ENCODE measurements around the gene VRK3.

The VRK3 gene

DNA sequence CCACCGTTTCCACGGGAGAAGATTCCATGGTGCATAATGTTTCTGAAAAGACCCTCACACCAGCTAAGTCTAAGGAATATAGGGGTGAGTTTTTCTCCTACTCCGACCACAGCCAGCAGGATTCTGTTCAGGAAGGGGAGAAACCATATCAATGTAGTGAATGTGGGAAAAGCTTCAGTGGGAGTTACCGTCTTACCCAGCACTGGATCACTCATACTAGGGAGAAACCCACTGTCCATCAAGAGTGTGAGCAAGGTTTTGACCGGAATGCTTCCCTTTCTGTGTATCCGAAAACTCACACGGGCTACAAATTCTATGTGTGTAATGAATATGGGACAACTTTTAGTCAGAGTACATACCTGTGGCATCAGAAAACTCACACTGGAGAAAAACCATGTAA is 19.8 kb upstream of the VRK3 start:
- TF ChIP-seq, protein P1, sequence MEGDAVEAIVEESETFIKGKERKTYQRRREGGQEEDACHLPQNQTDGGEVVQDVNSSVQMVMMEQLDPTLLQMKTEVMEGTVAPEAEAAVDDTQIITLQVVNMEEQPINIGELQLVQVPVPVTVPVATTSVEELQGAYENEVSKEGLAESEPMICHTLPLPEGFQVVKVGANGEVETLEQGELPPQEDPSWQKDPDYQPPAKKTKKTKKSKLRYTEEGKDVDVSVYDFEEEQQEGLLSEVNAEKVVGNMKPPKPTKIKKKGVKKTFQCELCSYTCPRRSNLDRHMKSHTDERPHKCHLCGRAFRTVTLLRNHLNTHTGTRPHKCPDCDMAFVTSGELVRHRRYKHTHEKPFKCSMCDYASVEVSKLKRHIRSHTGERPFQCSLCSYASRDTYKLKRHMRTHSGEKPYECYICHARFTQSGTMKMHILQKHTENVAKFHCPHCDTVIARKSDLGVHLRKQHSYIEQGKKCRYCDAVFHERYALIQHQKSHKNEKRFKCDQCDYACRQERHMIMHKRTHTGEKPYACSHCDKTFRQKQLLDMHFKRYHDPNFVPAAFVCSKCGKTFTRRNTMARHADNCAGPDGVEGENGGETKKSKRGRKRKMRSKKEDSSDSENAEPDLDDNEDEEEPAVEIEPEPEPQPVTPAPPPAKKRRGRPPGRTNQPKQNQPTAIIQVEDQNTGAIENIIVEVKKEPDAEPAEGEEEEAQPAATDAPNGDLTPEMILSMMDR (IDR thresholded peaks at IDR 0.05) = no peak
- no peak for DNase-seq (ENCODE audit: low spot score)
- H3K27ac ChIP-seq = no peak overlapping the region
- H3K4me3 ChIP-seq = no peak overlapping the region

DNA sequence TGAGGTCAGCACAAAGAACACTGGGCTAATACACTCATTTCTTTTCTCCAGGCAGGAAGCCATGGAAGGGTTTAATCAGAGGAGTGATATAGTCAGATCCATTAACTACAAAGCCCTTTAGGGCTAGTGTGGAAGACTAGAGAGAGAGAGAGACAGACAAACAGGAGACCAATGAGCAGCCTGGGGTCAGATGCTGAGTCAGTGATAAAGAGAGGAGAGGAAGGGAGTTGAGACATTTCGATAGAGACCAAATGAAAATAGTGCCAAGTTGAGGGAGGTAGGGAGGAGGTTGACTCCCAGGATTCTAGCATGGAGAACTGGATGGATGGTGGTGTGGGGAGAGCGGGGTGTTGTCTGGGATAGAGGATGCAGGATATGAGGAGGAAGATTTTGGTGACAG is 18.8 kb upstream of the VRK3 start:
- DNase-seq (ENCODE audit: low spot score) = no peak
- TF ChIP-seq, protein P1 (IDR thresholded peaks at IDR 0.05) = no peak
- Histone ChIP-seq H3K27ac (no peak overlapping the region), H3K4me3 (no peak overlapping the region)

DNA sequence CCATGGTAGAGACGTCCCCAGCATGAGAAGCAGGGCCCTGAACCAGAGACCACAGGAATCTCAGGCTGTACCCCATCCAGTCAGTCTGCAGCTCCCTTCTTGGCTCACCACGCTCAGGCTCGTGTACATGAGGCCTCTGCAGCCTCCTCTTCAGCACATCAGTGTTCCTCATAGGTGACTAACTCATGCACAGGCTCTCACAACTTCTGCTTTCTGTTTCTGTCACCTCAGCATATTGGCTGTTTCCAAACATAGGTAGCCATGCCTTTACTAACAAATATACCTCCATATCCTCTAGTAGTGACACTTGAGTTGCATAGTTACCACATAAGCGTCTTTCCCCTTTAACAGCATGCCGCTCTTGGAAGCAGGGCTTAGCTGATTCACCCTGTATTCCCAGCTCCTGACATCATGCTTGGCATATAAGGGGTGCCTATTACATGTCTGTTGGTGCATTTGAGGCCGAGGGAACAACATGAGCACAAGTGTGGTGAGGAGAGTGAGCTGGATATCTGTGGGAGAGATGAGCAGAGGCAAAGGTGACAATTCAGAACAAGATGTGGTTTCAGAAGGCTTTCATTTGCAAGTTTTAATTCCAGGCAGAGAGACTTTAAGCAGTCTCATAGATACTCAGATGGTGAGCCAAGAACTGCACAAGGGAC is 17.3 kb upstream of the VRK3 start:
- H3K27ac ChIP-seq = no peak overlapping the region
- TF ChIP-seq, protein P1 (IDR thresholded peaks at IDR 0.05) = no peak
- no peak for DNase-seq (ENCODE audit: low spot score)
- H3K4me3 ChIP-seq = no peak overlapping the region

DNA sequence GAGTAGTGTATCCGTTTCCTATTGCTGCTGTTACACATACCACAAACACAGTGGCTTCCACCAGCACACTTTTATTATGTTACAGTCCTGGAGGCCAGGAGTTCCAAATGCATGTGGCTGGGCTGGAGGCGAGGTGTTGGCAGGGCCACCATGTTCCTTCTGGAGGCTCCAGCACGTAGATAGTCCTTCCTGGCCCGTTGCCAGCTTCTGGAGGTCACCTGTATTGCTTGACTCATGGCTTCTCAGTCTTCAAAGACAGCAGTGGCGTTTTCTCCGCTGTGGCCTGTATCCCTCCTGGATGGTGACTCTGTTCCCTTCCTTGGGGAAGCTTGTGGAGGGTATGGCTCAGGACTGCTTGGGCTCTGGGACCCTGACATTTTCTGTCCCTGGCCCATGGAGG is 15.8 kb upstream of the VRK3 start:
- TF ChIP-seq, protein P1 (IDR thresholded peaks at IDR 0.05) = no peak
- Histone ChIP-seq H3K4me3 (no peak overlapping the region), H3K27ac (no peak overlapping the region)
- no peak for DNase-seq (ENCODE audit: low spot score)

DNA sequence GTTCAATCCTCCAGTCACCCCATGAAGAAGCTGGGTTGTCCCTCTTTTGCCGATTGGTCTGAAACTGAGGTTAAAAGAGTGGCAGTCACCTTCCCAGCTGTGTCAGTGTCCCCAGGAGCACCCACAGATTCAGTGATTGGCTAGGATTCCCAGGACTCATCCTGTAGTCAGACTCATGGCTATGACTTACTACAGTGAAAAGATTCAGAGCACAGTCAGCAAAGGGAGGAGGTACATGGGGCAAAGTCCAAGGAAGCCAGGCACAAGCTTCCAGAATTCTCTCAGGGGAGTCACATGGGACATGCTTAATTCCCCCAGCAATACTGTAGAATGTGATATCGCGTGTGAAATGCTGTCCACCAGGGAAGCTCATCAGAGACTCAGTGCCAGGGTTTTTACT is 14.8 kb upstream of the VRK3 start:
- no peak overlapping the region for H3K4me3 ChIP-seq
- TF ChIP-seq, protein P1 (IDR thresholded peaks at IDR 0.05) = no peak

DNA sequence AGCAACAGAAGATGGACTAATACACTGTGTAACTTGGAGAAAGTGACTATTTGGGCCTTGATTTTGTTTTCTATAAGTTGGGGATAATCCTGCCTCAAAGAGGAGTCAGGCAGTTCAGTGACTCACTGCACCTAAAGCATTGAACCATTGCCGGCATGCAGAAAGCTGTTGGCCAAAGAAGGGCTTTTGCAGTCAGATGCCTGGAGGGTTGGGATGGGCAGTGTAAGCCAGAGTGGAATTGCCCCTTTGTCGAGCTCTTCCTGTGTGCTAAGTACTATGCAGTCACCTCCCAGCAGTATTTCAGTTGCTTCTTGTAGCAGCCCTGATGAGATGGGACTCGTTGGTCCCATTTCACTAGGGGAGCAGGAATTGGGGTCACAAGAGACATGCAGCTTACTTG is 11.7 kb upstream of the VRK3 start:
- DNase-seq (ENCODE audit: low spot score) = no peak
- no peak overlapping the region for H3K4me3 ChIP-seq
- TF ChIP-seq, protein P1 (IDR thresholded peaks at IDR 0.05) = no peak
- H3K27ac ChIP-seq = no peak overlapping the region

More for the DNA sequence above, 14.8 kb upstream of the VRK3 start:
- no peak overlapping the region for H3K27ac ChIP-seq
- no peak for DNase-seq (ENCODE audit: low spot score)

DNA sequence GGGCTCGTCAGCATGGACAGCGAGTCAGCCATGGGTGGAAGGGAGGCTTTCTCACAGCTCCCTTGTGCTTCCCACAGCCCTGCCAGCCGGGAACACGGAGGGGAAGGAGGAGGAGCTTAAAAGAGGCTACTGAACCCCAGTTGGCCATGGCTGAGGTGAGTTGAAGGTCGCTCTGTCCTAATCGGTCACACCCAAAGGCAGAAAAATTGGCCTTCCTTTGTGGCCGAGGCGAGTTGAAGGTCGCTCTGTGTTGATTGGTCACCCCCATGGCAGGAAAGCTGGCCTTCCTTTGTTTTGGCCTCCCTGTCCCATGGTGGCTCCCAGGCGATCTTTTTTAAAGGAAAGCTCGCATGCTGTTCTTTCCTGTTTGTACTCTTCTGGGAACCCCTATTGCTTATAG is 5.8 kb upstream of the VRK3 start:
- no peak overlapping the region for H3K4me3 ChIP-seq
- no peak for DNase-seq (ENCODE audit: low spot score)
- H3K27ac ChIP-seq = no peak overlapping the region
- TF ChIP-seq, protein P1 (IDR thresholded peaks at IDR 0.05) = no peak

Data from coronary artery (tissue), 2 donors.